ENCODE data around the gene IKZF2. TPM values are rescaled to one million over a fixed set of nuclear protein-coding genes. Genes with fewer than 3 reads are reported as not detected.

The IKZF2 gene
- total and polyA plus RNA-seq, 9 of the 15 experiments (the other 6 are each of a cell fraction or from before 2014, with no cell fraction given): 0.04 to 0.54 (median 0.22) TPM

GRCh38 chr2:213161759-213162515 is 10.5 kb upstream of the IKZF2 start (continued):
- TF ChIP-seq, protein P1, sequence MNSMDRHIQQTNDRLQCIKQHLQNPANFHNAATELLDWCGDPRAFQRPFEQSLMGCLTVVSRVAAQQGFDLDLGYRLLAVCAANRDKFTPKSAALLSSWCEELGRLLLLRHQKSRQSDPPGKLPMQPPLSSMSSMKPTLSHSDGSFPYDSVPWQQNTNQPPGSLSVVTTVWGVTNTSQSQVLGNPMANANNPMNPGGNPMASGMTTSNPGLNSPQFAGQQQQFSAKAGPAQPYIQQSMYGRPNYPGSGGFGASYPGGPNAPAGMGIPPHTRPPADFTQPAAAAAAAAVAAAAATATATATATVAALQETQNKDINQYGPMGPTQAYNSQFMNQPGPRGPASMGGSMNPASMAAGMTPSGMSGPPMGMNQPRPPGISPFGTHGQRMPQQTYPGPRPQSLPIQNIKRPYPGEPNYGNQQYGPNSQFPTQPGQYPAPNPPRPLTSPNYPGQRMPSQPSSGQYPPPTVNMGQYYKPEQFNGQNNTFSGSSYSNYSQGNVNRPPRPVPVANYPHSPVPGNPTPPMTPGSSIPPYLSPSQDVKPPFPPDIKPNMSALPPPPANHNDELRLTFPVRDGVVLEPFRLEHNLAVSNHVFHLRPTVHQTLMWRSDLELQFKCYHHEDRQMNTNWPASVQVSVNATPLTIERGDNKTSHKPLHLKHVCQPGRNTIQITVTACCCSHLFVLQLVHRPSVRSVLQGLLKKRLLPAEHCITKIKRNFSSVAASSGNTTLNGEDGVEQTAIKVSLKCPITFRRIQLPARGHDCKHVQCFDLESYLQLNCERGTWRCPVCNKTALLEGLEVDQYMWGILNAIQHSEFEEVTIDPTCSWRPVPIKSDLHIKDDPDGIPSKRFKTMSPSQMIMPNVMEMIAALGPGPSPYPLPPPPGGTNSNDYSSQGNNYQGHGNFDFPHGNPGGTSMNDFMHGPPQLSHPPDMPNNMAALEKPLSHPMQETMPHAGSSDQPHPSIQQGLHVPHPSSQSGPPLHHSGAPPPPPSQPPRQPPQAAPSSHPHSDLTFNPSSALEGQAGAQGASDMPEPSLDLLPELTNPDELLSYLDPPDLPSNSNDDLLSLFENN (IDR thresholded peaks at IDR 0.05; ENCODE audit: low read depth in 2 of 2, low read length in 2 of 2): no peak
- TF ChIP-seq SRSF7 (optimal IDR thresholded peaks at IDR 0.05; ENCODE audit: low read depth, low read length): no peak
- TF ChIP-seq ZNF239 (CRISPR knock-in tag; IDR thresholded peaks at IDR 0.05): no peak
- TF ChIP-seq PTBP1 (IDR thresholded peaks at IDR 0.05; ENCODE audit: low read depth, low read length): no peak
- TF ChIP-seq ERF (CRISPR knock-in tag; IDR thresholded peaks at IDR 0.05): no peak
- no peak for TF ChIP-seq POLR2H (tag; IDR thresholded peaks at IDR 0.05; ENCODE audit: low read depth)

DNA sequence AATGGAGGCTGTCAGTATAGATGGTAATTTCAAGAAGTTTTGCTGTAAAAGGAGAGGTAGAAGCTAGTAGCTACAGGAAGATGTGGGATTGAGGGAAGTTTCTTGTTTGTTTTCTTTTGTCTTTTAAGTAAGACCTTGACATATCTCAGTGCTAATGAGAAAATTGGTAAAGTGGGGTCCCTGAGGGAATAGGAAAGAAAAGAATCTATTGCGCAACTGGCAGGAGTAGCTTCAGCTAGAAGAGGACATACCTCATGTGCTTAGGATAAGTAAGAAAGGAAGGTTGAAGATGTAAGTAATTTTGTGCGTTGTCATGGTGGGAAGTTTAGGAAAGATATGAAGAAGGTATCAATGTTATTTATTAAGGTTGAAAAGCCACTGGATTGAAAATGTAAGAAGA is 8.4 kb upstream of the IKZF2 start:
- intact Hi-C loops (cut with micrococcal nuclease): no loop called here
- POLR2A ChIA-PET: no interaction called here

More for the DNA sequence above, 8.4 kb upstream of the IKZF2 start:
- Histone ChIP-seq H3K27me3 (ENCODE audit: control insufficient read depth in 2 of 2, insufficient read depth in 2 of 2, low read length in 2 of 2) (no peaks in the 10 kb centered on the region), H2AFZ (ENCODE audit: low read depth, low read length) (no peak overlapping the region), H3K27ac (ENCODE audit: extremely low read depth, low read depth, low read length) (no peak overlapping the region), H3K9ac (ENCODE audit: insufficient read depth in 1 of 2, low read depth in 2 of 2, low read length in 2 of 2) (no peak overlapping the region), H3K9me1 (ENCODE audit: control insufficient read depth, insufficient read depth, low read length) (no peaks in the 10 kb centered on the region), H3K4me3 (no peak overlapping the region), H3K36me3 (ENCODE audit: control insufficient read depth, insufficient read depth, low read length) (no peaks in the 10 kb centered on the region), H3K4me1 (replicated peaks in 1 of 2; ENCODE audit: control insufficient read depth in 2 of 2, insufficient read depth in 2 of 2, low read length in 2 of 2) (no peaks in the 10 kb centered on the region), H3K79me2 (ENCODE audit: control insufficient read depth, insufficient read depth, low read length) (no peaks in the 10 kb centered on the region), H3K4me2 (ENCODE audit: insufficient read depth, low read length) (no peak overlapping the region), H4K20me1 (replicated peaks; ENCODE audit: control insufficient read depth, insufficient read depth, low read length) (no peaks in the 10 kb centered on the region), H3K9me3 (replicated peaks; ENCODE audit: control insufficient read depth, insufficient read depth, low read depth, low read length) (no peaks in the 10 kb centered on the region)
- BruUV-seq (replicated peaks): no TSS peak
- in situ Hi-C loops (cut with MboI): no loop called here
- DNase-seq (ENCODE audit: extremely low read depth in 1 of 4, low spot score in 3 of 4) (no peak), FAIRE-seq (no peak), ATAC-seq (no peak)
- TF ChIP-seq CEBPG (CRISPR knock-in tag; IDR thresholded peaks at IDR 0.05) (no peak), CEBPG (tag; conservative IDR thresholded peaks at IDR 0.05 in 1 of 2, IDR thresholded peaks at IDR 0.05 in 1 of 2) (peak in 1 of 2 experiments; percentile 66; a peak in 2 of 4 replicates), ZNF655 (CRISPR knock-in tag; IDR thresholded peaks at IDR 0.05) (no peak), CEBPB (tag; IDR thresholded peaks at IDR 0.05) (peak; percentile 38; the same call in 1 of the 2 replicates), TOE1 (IDR thresholded peaks at IDR 0.05; ENCODE audit: borderline replicate concordance) (no peak), TOE1 (CRISPR knock-in tag; IDR thresholded peaks at IDR 0.05; ENCODE audit: borderline replicate concordance, low read depth) (no peak)
- CTCF ChIA-PET (ENCODE audit: low intra/inter-chr PET ratio): no interaction called here
- 0% methylated on average over 2 of the region's 2 CpGs for WGBS (ENCODE audit: insufficient coverage, low coverage, missing lambda C conversion rate)
